Measurements from ENCODE around the gene CCP110.
"Not testable (repeated sequence)": the region's sequence is repeated elsewhere in the genome, so short reads cannot be mapped to it uniquely, and the experiment has no call there.

The CCP110 gene

DNA sequence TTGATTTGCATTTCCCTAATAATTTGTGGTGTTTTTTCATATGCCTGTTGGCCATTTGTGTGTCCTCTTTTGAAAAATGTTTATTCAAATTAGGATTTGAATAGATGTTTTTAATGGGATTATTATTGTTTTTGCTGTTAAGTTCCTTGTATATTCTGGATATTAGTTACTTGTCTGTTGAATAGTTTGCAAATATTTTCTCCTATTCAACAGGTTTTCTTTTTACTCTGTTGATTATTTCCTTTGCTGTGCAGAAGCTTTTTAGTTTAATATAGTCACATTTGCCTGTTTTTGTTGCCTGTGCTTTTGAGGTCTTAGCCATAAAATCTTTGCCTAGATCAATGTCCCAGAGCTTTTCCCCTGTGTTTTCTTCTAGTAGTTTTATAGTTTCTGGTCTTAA lies 11.4 kb upstream of the CCP110 start:
- DNase-seq: no peak

DNA sequence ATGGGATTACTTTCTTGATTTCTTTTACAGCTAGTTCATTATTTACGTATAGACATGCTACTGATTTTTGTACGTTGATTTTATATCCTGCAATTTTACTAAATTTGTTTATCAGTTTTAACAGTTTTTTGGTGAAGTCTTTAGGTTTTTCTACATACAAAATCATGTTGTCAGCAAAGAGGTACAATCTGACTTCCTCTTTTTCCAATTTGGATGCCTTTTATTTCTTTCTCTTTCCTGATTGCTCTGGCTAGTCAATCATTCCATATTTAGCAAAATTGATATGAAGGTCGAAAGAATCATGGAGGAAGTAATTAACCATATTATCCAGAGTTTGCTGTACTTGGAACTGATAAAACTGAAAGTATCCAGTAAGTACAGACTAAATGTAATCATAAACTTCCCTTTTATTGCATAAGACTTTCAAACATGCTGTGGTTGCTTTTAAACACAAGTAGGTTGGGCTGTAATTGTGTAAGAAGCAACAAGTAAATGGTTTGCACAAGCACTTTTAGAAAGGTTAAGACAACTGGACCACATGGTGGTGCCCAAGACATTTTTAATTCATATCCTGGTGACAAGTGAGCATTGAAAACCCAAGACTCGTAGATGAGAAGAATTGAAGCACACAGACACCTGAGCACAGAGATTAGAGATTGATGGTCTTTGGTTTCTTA lies 10.2 kb upstream of the CCP110 start:
- no peak for DNase-seq

DNA sequence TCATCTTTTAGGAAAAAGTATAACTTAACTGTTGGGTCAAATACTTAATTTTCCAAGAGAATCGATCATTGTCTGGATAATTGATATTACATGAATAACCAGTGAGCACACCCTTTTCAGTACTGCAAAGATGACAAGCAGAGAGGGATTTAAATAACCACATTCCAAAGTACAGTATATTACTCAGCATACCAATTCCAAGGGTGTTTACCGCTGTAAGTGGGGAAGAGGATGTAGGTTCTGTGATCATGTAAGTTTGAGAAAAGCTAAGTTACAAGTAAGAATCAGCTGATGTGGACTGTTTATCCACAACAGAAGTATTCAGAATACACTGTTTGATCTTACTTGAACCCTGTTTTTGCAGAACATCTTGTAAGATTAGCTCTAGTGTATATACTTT lies 8.0 kb upstream of the CCP110 start:
- DNase-seq: no peak

DNA sequence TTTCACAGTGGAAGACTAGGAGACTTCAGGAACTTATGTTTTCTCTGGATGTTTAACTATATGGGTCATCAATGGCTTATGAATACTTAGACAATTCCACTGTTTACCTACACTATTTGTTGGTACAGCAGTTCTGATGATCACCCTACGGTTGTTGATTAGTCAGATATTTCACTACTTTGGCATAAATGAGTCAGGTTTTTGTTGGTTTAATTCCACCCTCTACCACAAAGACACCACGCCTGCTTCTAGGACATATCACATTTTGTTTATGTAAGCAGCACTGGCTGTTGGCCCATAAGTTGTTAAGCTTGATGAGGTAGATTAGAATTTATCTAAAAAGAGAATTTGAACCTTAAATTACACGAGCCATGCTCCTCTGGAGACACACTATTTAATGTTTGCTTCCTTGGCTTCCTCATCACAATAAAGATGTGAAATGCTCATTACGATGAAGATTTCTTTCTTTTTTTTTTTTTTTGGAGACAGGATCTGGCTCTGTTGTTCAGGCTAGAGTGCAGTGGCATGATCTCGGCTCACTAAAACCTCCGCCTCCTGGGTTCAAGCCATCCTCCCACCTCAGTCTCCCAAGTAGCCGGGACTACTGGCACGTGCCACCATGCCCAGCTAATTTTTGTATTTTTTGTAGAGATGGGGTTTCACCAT lies 6.2 kb upstream of the CCP110 start:
- DNase-seq: no peak

DNA sequence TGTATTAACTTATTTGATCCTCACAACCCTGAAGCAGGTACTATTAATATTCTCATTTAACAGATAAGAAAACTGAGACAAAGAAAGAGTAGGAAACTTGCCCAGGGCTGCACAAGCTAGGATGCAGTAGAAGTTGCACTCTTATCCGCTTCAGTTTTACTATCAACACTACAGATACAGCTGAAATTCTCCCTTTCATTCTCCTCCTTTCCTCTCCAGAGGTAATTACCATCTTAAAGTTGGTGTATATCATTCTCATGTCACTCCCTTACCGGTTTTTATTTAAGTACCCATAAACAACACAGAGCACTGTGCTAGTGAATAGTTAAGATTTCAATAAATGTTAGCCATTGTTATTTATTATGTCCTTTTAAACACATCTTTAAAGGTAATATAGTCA lies 5.4 kb upstream of the CCP110 start:
- DNase-seq: no peak

DNA sequence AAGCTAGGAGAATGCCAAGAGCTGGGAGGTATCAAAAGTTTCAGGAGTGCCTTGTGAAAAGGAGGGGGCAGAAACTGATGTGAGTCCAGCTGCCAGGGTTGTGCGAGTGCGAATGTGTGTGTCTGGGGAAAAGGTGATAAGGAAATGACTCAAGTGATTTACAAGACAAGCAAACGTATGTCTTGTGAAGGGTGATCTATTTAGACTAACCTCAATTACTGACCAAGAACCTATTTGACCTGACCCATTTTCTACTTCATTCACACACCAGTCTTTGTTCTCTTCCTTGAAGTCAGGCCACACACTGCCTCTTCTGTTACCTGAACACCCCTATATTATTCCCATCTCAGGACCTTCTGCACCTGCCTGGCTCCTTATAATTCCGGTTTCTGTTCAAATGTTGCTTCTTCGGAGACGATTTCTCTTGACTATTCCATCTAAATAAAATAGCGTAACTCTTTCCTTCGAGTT lies 2.8 kb upstream of the CCP110 start:
- peak in 1 of 3 experiments; percentile 45 for DNase-seq

DNA sequence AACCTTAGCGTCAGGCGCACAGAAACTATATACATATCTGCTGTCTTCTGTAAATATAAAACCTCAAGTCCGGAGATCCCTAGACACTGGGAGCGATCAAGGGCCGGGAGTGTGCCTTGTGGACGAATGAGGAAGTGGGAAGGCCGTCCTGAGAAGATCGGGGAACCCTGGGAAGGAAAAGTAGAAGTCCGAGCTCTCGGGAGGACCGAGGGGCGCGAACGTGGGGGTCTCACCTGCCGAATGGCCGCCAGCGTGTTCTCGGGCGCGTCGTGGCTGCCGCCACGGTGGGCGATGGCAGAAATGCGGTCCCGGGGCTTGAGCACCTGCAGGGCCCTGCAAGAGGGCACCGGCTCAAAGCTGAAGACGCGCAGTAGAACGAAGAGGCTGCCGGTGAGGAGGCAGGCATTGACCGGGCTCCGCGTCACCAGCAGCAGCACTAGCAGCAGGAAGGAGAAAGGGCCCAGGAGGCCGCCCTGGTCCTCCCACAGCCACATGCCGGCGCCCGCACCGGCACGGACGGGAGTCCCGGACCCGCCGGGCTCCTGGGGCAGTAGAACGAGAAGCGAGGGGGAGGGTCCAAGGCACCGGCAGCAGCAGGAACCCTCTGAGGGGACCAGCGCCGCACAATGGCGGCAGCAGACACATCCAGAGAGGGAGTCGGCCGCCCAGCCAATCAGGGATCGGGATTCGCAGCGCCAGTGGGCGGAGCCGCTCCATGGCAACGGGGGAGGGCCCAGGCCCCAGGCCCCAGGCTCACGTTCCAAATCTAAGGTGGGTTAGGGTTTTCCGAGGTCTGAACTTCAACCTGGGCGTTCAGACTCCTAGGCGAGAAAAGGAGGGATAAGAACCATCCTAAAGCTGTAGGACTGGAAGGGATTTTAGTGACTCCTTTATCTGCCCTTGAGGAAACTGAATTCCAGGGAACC lies 2.0 kb upstream of the CCP110 start, which contains the start of gene GDE1:
GDE1 (minus strand) TSS at position 628 of the 926 bp plus-strand sequence; CDS start at position 494, 134 bp downstream.
- DNase-seq: peak; percentile 84 to 96 (median 93)

DNA sequence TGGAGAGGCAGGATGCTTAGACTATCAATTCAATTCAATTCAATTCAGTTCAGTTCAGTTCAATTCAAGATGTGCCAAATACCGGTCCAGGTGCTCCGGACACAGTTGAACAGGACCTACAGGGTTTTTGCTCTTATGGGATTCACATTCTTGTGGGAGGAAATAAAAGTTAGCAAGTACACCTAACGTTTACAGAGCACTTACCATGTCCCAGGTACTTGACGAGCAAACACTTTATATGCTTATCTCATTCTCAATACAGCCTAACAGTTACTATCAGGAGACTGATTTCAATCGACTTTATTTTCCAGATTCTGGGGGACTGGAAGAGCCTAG lies 1.4 kb upstream of the CCP110 start:
- DNase-seq: peak in 1 of 3 experiments; percentile 33

DNA sequence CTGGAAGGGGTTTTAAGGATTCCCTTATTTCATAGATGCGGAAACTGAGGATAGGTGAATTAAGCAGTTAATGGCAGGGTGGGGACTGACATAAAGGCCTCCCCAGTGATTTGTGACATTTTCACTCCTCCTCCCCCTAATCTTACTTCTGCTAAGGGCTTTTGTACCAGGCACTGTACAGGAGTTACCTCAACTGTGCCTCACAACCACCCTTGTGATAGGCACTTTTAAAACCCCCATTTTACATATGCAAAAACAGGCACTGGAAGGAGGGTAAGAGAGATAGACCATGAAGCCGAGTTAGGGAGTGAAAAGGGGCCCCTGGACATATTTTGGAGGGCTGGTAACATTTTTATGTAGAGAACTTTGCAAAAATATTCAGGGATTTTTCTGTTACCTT lies 982 bp upstream of the CCP110 start:
- DNase-seq: no peak

DNA sequence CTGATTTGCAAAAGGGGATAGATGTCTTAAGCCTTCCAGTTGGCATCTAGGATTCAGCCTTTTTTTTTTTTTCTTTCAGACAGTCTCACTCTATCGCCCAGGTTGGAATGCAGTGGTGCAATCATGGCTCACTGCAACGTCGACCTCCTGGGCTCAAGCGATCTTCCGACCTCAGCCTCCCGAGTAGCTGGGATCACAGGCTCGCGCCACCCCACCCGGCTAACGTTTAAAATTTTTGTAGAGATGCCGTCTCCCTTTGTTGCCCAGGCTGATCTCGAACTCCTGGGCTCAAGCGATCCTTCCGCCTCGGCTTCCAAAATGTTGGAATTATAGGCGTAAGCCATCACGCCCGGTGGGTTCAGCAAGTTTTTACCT lies 571 bp upstream of the CCP110 start:
- no peak for DNase-seq

DNA sequence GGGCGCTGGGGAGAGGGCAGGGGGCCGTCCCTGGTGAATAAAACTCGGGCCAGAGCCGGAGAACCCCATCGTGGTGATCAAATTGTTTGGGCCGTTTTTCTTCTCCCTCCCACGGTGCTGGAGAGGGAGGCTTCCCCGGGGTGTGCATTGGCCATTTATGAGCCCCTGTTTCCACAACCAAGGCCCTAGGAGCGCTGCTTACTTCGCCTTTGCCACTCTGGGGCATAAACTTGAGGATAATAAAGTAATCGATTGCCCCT lies 544 bp downstream of the CCP110 start:
- peak in 2 of 3 experiments; percentile 60 for DNase-seq

DNA sequence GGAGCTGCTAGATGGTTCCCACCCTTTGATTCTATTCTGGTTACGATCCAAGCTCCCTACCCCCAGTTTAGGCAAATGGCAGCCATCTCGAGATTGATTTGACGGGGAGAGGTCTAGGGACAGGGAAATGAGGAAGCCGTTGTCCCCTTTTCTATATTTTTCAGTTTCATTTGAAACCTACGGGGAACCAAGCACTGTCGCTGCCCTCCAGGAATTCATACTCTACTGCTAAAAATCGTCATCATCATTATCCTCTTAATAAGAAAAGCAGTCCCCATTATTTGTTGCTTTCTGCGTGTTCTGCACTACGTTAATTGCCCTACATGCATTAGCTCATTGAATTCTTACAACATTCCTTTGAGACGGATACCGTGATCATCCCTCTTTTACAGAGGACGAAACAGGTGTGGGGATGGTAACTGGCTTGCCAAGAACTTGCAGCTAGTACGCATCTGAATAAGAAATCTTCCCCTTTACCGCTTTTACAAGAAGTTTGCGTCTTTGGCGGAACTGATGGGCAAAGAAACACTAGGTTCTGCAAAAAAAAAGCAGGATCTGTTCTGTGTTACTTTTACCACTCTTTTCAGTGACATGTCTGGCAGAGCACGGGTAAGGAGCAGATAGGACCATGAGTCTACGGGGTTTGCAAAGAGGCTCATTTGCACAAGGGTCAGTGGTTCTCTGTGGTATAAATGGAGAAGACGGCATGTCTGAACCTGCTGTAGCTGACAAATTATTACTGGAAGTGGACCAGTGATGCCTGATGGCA lies 1.1 kb downstream of the CCP110 start:
- DNase-seq: peak; percentile 22 to 70 (median 62)

DNA sequence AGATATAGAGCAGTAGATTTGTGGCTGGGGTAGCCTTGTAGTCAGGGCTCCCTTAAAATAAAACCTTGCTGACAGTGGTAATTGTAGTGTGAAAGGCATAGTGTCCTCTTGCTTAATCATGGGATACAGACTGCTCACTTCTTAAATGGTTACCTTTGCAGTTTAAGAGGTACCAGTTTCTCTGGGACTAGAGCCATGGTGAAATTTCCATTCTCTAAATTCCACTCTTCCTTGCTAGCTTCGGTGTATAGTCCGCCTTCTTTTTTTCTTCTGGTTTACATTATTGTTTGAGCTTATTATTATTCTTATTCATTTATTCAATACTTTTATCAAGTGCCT lies 1.6 kb downstream of the CCP110 start:
- DNase-seq: no peak

DNA sequence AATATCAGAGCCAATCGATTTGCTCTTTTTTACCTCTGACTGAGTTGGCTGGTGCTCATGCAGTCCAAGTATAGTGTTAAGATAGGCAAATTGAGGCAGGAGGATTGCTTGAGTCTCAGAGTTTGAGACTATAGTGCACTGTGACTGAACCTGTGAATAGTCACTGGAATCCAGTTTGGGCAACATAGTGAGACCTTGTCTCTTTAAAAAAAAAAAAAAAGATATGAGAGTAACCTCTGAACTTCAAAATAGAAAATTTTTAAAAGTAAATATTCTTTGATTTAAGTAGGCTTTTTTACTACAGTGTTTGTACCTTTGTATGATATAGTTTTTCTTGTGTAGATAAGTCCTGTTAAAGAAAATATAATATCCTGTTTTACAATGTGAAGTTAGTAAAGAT lies 3.4 kb downstream of the CCP110 start:
- no peak for DNase-seq

DNA sequence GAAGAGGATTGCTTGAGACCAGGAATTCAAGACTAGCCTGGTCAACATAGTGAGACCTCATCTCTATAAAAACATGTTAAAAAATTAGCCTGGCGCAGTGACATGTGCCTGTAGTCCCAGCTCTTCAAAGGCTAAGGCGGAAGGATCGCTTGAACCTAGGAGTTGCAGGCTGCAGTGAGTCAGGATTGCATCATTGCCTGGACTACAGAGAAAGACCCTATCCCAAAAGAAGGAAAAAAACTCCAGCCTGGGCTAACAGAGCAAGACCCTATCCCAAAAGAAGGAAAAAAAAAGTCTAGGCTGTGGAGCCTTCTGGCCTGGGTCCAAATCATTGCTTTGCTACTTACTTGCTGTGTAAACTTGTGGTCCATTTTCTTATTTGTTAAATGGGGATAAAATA lies 4.9 kb downstream of the CCP110 start:
- no peak for DNase-seq

DNA sequence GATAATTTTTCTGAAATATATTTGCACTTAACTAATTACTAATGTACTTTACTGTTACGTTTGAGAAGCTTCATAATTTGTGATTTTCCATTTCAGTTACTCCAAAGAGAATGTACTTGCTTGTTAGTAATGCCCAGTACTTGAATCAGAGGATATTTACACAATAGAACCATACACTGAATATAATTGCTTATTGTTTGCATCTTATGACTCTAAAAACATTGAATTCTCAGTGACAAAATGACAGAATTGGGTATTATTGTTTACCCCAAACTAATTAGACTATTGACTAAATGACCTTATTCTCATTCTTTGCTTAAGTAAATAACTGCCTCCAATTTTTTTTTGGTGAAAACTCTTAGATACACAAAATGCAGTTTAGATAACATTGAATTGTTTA lies 8.9 kb downstream of the CCP110 start:
- peak in 1 of 3 experiments; percentile 30 for DNase-seq

DNA sequence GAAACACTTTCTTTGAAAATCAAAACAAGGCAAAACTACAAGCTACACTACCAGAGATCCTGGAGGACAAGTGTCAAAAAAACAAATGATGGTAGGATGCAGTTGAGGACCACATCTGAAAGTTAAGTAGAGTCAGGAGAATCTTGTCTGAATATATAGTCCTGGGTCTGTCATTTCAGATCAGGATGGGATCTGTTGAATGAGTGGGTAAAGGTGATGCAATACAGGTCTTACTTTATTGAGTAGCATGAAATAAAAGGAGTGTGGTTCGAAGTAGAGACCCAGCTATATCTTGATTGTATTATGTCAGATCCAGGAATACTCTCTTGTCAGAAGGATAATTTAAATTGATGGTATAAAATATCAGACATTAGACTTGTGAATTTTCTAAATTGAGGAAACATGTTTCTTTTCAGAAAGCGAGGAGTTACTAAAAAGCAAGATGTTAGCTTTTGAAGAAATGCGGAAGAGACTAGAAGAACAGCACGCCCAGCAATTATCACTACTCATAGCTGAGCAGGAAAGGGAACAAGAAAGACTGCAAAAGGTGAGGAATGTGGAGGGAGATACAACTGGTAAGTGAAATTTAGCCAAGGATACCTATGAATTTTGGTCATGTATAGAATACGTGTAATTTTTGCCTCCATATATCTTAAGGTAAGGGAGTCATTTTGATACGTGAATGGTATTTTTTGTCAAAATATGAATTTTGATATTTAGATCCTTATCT lies 16.7 kb downstream of the CCP110 start:
- no peak for DNase-seq

DNA sequence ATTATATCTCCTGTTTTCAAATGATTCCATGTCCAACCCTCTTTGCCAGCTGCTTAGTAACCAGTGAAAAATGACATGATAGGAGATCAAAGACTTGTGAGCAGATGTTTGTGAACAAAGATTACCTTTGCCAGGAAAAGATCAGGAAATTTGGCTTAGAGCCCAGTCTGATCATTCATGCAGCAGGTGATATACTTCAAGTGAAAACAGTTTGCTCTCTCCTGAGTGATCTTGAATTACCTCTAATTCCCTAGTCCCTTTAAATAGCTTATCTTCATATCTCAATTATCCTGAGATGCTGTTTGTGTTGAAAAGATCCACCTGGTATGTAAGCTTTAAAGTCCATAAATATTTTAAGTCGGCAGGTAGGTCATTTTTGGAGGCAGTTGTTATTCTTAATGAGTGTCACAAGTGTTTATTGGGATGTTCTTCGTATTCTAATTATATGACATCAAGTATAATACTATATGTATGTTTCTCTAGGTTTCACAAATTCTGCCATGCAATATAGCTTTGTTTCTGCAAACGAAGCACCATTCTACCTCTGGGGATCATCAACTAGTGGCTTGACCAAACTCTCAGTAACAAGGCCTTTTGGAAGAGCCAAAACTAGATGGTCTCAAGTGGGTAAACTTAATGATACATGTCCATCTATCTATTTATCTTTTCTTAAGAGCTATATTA lies 18.5 kb downstream of the CCP110 start:
- DNase-seq: peak; percentile 74 to 98 (median 81)

DNA sequence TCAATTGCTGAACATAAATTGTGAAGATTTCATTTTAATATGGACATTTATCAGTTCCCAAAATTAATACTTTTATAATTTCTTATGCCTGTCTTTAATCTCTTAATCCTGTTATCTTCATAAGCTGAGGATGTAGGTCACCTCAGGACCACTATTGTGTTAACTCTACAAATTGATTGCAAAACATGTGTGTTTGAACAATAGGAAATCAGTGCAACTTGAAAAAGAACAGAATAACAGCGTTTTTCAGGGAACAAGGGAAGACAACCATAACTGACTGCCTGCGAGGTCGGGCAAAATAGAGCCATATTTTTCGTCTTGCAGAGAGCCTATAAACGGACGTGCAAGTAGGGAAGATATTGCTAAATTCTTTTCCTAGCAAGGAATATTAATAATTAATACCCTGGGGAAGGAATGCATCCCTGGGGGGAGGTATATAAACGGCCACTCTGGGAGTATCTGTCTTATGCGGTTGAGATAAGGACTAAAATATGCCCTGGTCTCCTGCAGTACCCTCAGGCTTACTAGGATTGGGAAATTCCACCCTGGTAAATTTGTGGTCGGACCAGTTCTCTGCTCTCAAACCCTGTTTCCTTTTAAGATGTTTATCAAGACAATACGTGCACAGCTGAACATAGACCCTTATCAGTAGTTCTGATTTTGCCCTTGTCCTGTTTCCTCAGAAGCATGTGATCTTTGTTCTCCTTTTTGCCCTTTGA lies 19.7 kb downstream of the CCP110 start:
- not testable (repeated sequence) for DNase-seq

DNA sequence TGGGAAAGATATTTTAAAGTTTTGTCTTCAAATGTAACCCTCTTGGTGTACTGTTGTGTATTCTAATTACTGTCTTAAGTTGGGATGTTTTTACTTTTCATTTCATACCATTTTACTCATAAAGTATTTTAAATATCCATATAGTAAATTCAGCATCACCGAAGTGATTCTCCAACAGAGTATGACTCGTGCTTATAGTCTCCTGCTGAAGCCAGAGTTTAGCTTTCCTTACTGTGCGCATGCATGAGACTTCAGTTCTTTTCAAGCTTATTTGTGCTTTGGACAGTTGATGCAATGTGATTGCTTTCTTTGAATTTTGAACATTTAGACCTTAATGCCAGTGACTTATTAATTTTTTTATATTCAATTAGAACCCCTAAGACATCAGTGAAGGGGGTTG lies 24.4 kb downstream of the CCP110 start:
- no peak for DNase-seq

DNA sequence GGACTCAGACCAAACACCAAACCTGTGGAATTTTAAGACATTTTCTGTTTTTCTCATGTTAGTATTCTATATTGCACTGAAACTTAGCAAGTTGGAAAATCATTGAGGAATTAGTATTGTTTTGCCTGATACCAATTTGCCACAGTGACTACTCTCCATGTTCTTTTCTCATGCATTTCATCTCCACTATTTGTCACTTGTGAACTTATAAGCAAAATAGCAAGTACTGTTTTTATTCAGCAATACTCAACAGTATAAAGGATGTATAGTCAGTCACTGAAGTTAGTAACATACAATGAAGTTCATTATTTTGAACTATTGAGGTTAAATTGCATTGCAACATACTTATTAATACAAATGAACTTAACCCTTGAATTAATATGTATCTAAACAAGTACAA lies 25.9 kb downstream of the CCP110 start:
- DNase-seq: no peak
